ENCODE results near the gene AKT3. TPM values are rescaled to one million over a fixed set of nuclear protein-coding genes. Genes with fewer than 3 reads are reported as not detected.

Gene AKT3
- polyA plus RNA-seq, 1 donor (not counting 4 experiments of a cell fraction or from before 2014, with no cell fraction given), result 2.9 TPM

DNA sequence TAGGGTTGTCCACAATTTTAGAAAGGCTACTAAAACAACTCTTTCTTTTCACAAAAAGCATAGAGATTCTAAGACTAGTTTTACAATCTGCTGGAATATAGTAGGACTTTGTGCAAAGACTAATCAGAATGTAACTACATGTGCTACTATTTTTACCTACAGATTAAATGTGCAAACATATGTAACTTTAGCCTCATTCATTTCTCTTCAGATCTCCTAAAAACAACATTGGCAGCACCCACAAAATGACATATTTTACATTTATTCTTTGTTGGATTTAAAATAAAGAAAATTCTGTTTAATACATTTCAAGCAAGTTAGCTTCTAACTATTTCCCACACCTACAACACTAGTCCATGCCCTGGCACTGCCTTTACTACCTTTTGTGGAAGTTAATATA, 292.2 kb downstream of the AKT3 start:
- Histone ChIP-seq H2AFZ (ENCODE audit: control insufficient read depth, low read length) (no peak overlapping the region), H3K36me3 (ENCODE audit: control insufficient read depth in 2 of 2, extremely low read depth in 1 of 2, insufficient read depth in 2 of 2, low read length in 2 of 2) (no peaks in the 10 kb centered on the region), H3K27ac (ENCODE audit: control insufficient read depth, insufficient read depth, low read length) (no peak overlapping the region), H4K20me1 (ENCODE audit: control insufficient read depth, extremely low read depth, insufficient read depth, low read length) (no peaks in the 10 kb centered on the region), H3K9me3 (ENCODE audit: control insufficient read depth, low read depth, low read length) (no peaks in the 10 kb centered on the region), H3K27me3 (ENCODE audit: control insufficient read depth, extremely low read depth, insufficient read depth, low read length) (no peaks in the 10 kb centered on the region), H3K4me3 (ENCODE audit: control insufficient read depth in 2 of 3, extremely low read depth in 1 of 3, insufficient read depth in 2 of 3, low read depth in 1 of 3, low read length in 3 of 3) (no peak overlapping the region), H3K4me2 (ENCODE audit: control insufficient read depth, extremely low read depth, insufficient read depth, low read depth, low read length) (no peak overlapping the region), H3K9me1 (ENCODE audit: control insufficient read depth, extremely low read depth, insufficient read depth, low read length) (no peaks in the 10 kb centered on the region), H3K4me1 (ENCODE audit: control insufficient read depth, extremely low read depth, insufficient read depth, low read length) (no peaks in the 10 kb centered on the region), H3K79me2 (ENCODE audit: control insufficient read depth, insufficient read depth, low read length) (no peaks in the 10 kb centered on the region), H3K9ac (ENCODE audit: control insufficient read depth, extremely low read depth, insufficient read depth, low read length) (no peak overlapping the region)
- TF ChIP-seq EZH2 (IDR thresholded peaks at IDR 0.05; ENCODE audit: low read length), result no peak
- TF ChIP-seq CTCF (optimal IDR thresholded peaks at IDR 0.05 in 1 of 3, IDR thresholded peaks at IDR 0.05 in 1 of 3, conservative IDR thresholded peaks at IDR 0.05 in 1 of 3; ENCODE audit: extremely low read depth in 1 of 3, insufficient read depth in 2 of 3, low read length in 3 of 3), result no peak
- DNase-seq (ENCODE audit: low read depth, low spot score) (no peak), FAIRE-seq (no peak)
- dilution Hi-C loops (cut with MboI; ENCODE audit: extremely low pct_ligation_motif_present, low sequenced_read_pairs), result no loop called here

DNA sequence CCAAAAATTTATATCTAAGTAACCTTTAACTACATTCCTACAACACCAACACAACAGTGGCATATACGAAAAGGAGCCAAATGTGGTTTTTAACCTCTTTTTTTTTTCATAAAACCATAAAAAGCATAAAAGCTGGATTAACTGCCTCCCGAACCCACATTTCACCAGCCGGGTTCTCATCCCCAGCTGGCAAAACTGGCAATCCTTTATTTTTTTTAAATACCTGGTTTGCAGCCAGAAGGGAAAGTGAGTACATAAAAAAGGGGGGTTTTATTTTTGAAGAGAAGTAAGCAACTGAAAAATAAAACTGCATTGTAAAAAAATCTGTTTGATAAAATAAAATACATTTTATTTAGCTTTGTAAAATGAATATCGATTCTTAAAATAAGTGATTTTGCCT, 295.4 kb downstream of the AKT3 start:
- FAIRE-seq, result no peak
- DNase-seq (ENCODE audit: low read depth, low spot score), result no peak
- TF ChIP-seq CTCF (optimal IDR thresholded peaks at IDR 0.05 in 1 of 3, IDR thresholded peaks at IDR 0.05 in 1 of 3, conservative IDR thresholded peaks at IDR 0.05 in 1 of 3; ENCODE audit: extremely low read depth in 1 of 3, insufficient read depth in 2 of 3, low read length in 3 of 3) (no peak), EZH2 (IDR thresholded peaks at IDR 0.05; ENCODE audit: low read length) (no peak)
- Histone ChIP-seq H3K9me1 (ENCODE audit: control insufficient read depth, extremely low read depth, insufficient read depth, low read length) (no peaks in the 10 kb centered on the region), H3K4me1 (ENCODE audit: control insufficient read depth, extremely low read depth, insufficient read depth, low read length) (peaks cover 8% of the 10 kb centered on the region), H3K36me3 (ENCODE audit: control insufficient read depth in 2 of 2, extremely low read depth in 1 of 2, insufficient read depth in 2 of 2, low read length in 2 of 2) (no peaks in the 10 kb centered on the region), H3K4me2 (ENCODE audit: control insufficient read depth, extremely low read depth, insufficient read depth, low read depth, low read length) (no peak overlapping the region), H3K27ac (ENCODE audit: control insufficient read depth, insufficient read depth, low read length) (no peak overlapping the region), H3K4me3 (ENCODE audit: control insufficient read depth in 2 of 3, extremely low read depth in 1 of 3, insufficient read depth in 2 of 3, low read depth in 1 of 3, low read length in 3 of 3) (no peak overlapping the region), H3K27me3 (ENCODE audit: control insufficient read depth, extremely low read depth, insufficient read depth, low read length) (no peaks in the 10 kb centered on the region), H3K9me3 (ENCODE audit: control insufficient read depth, low read depth, low read length) (no peaks in the 10 kb centered on the region), H4K20me1 (ENCODE audit: control insufficient read depth, extremely low read depth, insufficient read depth, low read length) (no peaks in the 10 kb centered on the region), H3K9ac (ENCODE audit: control insufficient read depth, extremely low read depth, insufficient read depth, low read length) (no peak overlapping the region), H3K79me2 (ENCODE audit: control insufficient read depth, insufficient read depth, low read length) (no peaks in the 10 kb centered on the region), H2AFZ (ENCODE audit: control insufficient read depth, low read length) (no peak overlapping the region)
- dilution Hi-C loops (cut with MboI; ENCODE audit: extremely low pct_ligation_motif_present, low sequenced_read_pairs), result no loop called here
